Natural killer cell (primary cell): ENCODE measurements around the gene BMPR1A. TPM values are rescaled to one million over a fixed set of nuclear protein-coding genes. Genes with fewer than 3 reads are reported as not detected.

Source experiments
- ATAC-seq, 3 donors: fragments of 150-1000 bp in 2 of 3; fragments of 200-7000 bp in 1 of 3; cut with Tn5 transposase; 1 replicate in 1 of 3; 2 replicates in 2 of 3; pipeline ENCODE4 v1.10.0; 2021; ENCODE audit warnings: mild to moderate bottlenecking in 2 of 3, moderate library complexity in 2 of 3
- DNase-seq, 2 donors: peaks; one replicate each; pipeline versions ENCODE4 v3.0.0 to v3.0.0-alpha.2; 2013 to 2021; ENCODE audit warnings: mixed read lengths in 1 of 2
- H3K27ac ChIP-seq: one replicate; pipeline ENCODE4 v1.5.1; 2013; ENCODE audit warnings: mild to moderate bottlenecking, low read length
- H3K27me3 ChIP-seq: one replicate; pipeline ENCODE4 v1.6.1; 2013; ENCODE audit warnings: low read length; ENCODE audit not compliant: control insufficient read depth, insufficient read depth
- H3K36me3 ChIP-seq: one replicate; pipeline ENCODE4 v1.6.1; 2013; ENCODE audit warnings: low read length; ENCODE audit not compliant: control insufficient read depth, insufficient read depth
- H3K4me1 ChIP-seq: one replicate; pipeline ENCODE4 v1.6.1; 2013; ENCODE audit warnings: low read length; ENCODE audit not compliant: control insufficient read depth, insufficient read depth
- H3K4me3 ChIP-seq: one replicate; pipeline ENCODE4 v1.5.1; 2013; ENCODE audit warnings: low read length
- H3K9me3 ChIP-seq: one replicate; pipeline ENCODE4 v1.6.1; 2013; ENCODE audit warnings: low read length; ENCODE audit not compliant: control insufficient read depth, insufficient read depth
- H3K27ac Mint-ChIP-seq, 2 donors: one replicate each; pipeline ENCODE4 v1.8.0; 2022; ENCODE audit warnings: mild to moderate bottlenecking in 2 of 2, mixed read lengths in 2 of 2, moderate library complexity in 1 of 2
- H3K27me3 Mint-ChIP-seq, 2 donors: one replicate each; pipeline ENCODE4 v1.8.0; 2022; ENCODE audit warnings: low read depth in 2 of 2, mixed read lengths in 2 of 2
- H3K36me3 Mint-ChIP-seq: one replicate; pipeline ENCODE4 v1.8.0; 2022; ENCODE audit warnings: mixed read lengths
- H3K4me1 Mint-ChIP-seq, 2 donors: one replicate each; pipeline ENCODE4 v1.8.0; 2022; ENCODE audit warnings: mixed read lengths in 2 of 2
- H3K4me3 Mint-ChIP-seq: one replicate; pipeline ENCODE4 v1.8.0; 2022; ENCODE audit warnings: mild to moderate bottlenecking, moderate library complexity, mixed read lengths
- H3K9me3 Mint-ChIP-seq, 2 donors: one replicate each; pipeline ENCODE4 v1.8.0; 2022; ENCODE audit warnings: mixed read lengths in 2 of 2
- WGBS: methylation state at CpG from one replicate; pipeline ENCODE4 v1.1.7; 2013; ENCODE audit warnings: missing lambda C conversion rate; ENCODE audit not compliant: insufficient coverage; 5-methylcytosine and 5-hydroxymethylcytosine counted together
- intact Hi-C: fragments of 100-400 bp; cut with micrococcal nuclease; formaldehyde crosslinking; loops from one replicate; pipeline ENCODE4 v1.14.2; 2022
- total RNA-seq, 4 donors: library from RNA; stranded (reverse); fragments of 120-200 nt in 1 of 4; gene quantifications; one replicate each; pipeline versions ENCODE4 v1.2.3 to v1.2.4, GENCODE V29; 2013 to 2022
- TF ChIP-seq, protein P1 (sequence below): fragments of 200-600 bp; IDR thresholded peaks from one replicate; pipeline ENCODE4 v1.8.0; 2022; ENCODE audit warnings: antibody characterized with exemption

The BMPR1A gene
- total RNA-seq, 3 donors from 2014 or later (not counting 1 experiment from before 2014, with no cell fraction given) = 5.5 to 8.1 (median 7.7) TPM

DNA sequence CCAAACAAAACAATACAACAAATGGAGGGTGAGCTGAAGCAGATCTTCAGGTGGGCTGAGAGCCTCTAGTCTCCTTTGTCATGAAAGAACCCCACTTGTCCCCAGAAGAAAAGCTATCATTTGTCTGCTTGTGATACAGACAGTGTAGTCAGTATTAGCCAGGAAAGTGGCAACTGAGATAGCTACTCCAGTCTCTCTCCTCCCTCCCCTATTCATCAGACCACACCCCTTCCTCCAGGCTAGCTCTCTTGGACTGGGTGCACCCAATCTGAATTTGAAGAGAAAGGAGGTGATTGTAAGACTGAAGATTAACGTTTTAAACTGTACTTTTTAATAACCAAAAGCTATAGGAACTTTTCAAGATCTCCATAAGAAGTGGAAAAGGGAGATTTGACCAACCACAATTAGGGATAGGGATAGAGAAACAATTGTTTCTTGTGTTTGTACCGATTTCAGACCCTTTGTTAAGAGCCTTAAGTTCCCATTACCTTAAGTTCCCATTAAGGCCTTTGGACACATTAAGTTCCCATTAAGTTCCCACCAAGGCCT lies 14.1 kb downstream of the BMPR1A start:
- Histone ChIP-seq H3K36me3 (no peaks in the 10 kb centered on the region), H3K27me3 (no peaks in the 10 kb centered on the region), H3K4me1 (no peaks in the 10 kb centered on the region), H3K4me3 (no peak overlapping the region), H3K9me3 (no peaks in the 10 kb centered on the region), H3K27ac (no peak overlapping the region)
- H3K9me3 Mint-ChIP-seq = no peaks in the 10 kb centered on the region
- peaks cover 3 to 11% of the 10 kb centered on the region in 2 donors for H3K27me3 Mint-ChIP-seq
- ATAC-seq = no peak
- H3K4me1 Mint-ChIP-seq = peaks cover 9 to 13% of the 10 kb centered on the region in 2 donors
- H3K36me3 Mint-ChIP-seq = no peaks in the 10 kb centered on the region
- TF ChIP-seq, protein P1, sequence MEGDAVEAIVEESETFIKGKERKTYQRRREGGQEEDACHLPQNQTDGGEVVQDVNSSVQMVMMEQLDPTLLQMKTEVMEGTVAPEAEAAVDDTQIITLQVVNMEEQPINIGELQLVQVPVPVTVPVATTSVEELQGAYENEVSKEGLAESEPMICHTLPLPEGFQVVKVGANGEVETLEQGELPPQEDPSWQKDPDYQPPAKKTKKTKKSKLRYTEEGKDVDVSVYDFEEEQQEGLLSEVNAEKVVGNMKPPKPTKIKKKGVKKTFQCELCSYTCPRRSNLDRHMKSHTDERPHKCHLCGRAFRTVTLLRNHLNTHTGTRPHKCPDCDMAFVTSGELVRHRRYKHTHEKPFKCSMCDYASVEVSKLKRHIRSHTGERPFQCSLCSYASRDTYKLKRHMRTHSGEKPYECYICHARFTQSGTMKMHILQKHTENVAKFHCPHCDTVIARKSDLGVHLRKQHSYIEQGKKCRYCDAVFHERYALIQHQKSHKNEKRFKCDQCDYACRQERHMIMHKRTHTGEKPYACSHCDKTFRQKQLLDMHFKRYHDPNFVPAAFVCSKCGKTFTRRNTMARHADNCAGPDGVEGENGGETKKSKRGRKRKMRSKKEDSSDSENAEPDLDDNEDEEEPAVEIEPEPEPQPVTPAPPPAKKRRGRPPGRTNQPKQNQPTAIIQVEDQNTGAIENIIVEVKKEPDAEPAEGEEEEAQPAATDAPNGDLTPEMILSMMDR = no peak
- no peak overlapping the region for H3K4me3 Mint-ChIP-seq
- intact Hi-C loops = no loop called here
- 88% methylated on average over 1 of the region's 2 CpGs for WGBS
- H3K27ac Mint-ChIP-seq = no peak overlapping the region
- DNase-seq = no peak

- DNase-seq (no peak), ATAC-seq (no peak)
- no peaks in the 10 kb centered on the region for H3K36me3 ChIP-seq
- TF ChIP-seq, protein P1 = no peak
- H3K4me3 ChIP-seq = no peak overlapping the region
- WGBS = 97% methylated on average over 3 of the region's 6 CpGs
- H3K27ac Mint-ChIP-seq = no peak overlapping the region
- H3K27me3 ChIP-seq = no peaks in the 10 kb centered on the region
- H3K4me1 ChIP-seq = no peaks in the 10 kb centered on the region
- H3K27ac ChIP-seq = no peak overlapping the region
- H3K9me3 ChIP-seq = no peaks in the 10 kb centered on the region
- H3K9me3 Mint-ChIP-seq = no peaks in the 10 kb centered on the region
- intact Hi-C loops = no loop called here
- H3K4me3 Mint-ChIP-seq = no peak overlapping the region
- H3K4me1 Mint-ChIP-seq = peaks cover 9 to 13% of the 10 kb centered on the region in 2 donors
- H3K27me3 Mint-ChIP-seq = peaks cover 7 to 11% of the 10 kb centered on the region in 2 donors
- no peaks in the 10 kb centered on the region for H3K36me3 Mint-ChIP-seq
Observed at GRCh38 chr10:86773498-86773897, 17.1 kb downstream of the BMPR1A start.

- 65% methylated on average over 6 of the region's 6 CpGs for WGBS
- H3K27ac Mint-ChIP-seq = no peak overlapping the region
Observed at GRCh38 chr10:86775056-86775869, 18.8 kb downstream of the BMPR1A start.

More at GRCh38 chr10:86775056-86775869, 18.8 kb downstream of the BMPR1A start:
- Histone ChIP-seq H3K9me3 (no peaks in the 10 kb centered on the region), H3K36me3 (no peaks in the 10 kb centered on the region), H3K27me3 (no peaks in the 10 kb centered on the region), H3K4me3 (no peak overlapping the region), H3K4me1 (no peaks in the 10 kb centered on the region), H3K27ac (no peak overlapping the region)
- H3K9me3 Mint-ChIP-seq = no peaks in the 10 kb centered on the region
- H3K36me3 Mint-ChIP-seq = no peaks in the 10 kb centered on the region
- DNase-seq (no peak), ATAC-seq (no peak)
- H3K27me3 Mint-ChIP-seq = peaks cover 0 to 4% of the 10 kb centered on the region in 2 donors
- TF ChIP-seq, protein P1 = no peak
- H3K4me1 Mint-ChIP-seq = peaks cover 3 to 8% of the 10 kb centered on the region in 2 donors
- intact Hi-C loops = no loop called here
- no peak overlapping the region for H3K4me3 Mint-ChIP-seq
